ENCODE measurements around the gene ING5.
A peak's percentile ranks its signal among the peaks of the same experiment; 100 is the strongest.
"Not testable (repeated sequence)": the region's sequence is repeated elsewhere in the genome, so short reads cannot be mapped to it uniquely, and the experiment has no call there.

Gene ING5

GRCh38 chr2:241742320-241742939 lies 40.6 kb downstream of the ING5 start:
- DNase-seq, result no peak

GRCh38 chr2:241743008-241743407 lies 41.2 kb downstream of the ING5 start:
- not testable (repeated sequence) for DNase-seq

GRCh38 chr2:241743620-241744019 lies 41.8 kb downstream of the ING5 start:
- no peak for DNase-seq

- no peak for DNase-seq
These were observed 42.4 kb downstream of the ING5 start for GRCh38 chr2:241744028-241744754.

- no peak for DNase-seq
These were observed 43.4 kb downstream of the ING5 start for GRCh38 chr2:241745276-241745675.

- no peak for DNase-seq
These were observed 44.2 kb downstream of the ING5 start for GRCh38 chr2:241746084-241746483.

- no peak for DNase-seq
These were observed 46.8 kb downstream of the ING5 start for GRCh38 chr2:241748468-241749256.

- DNase-seq, result no peak
These were observed 48.4 kb downstream of the ING5 start for GRCh38 chr2:241750076-241750840.

GRCh38 chr2:241751152-241751551 lies 49.3 kb downstream of the ING5 start:
- DNase-seq, result no peak

GRCh38 chr2:241751776-241752175 lies 49.9 kb downstream of the ING5 start:
- DNase-seq, result no peak

- no peak for DNase-seq
These were observed 50.4 kb downstream of the ING5 start for GRCh38 chr2:241752253-241752652.

GRCh38 chr2:241752689-241753276 lies 50.9 kb downstream of the ING5 start:
- no peak for DNase-seq

GRCh38 chr2:241753493-241753892 lies 51.7 kb downstream of the ING5 start:
- no peak for DNase-seq

GRCh38 chr2:241754042-241754441 lies 52.2 kb downstream of the ING5 start:
- DNase-seq, result no peak

- no peak for DNase-seq
These were observed 53.3 kb downstream of the ING5 start for GRCh38 chr2:241755166-241755565.

- no peak for DNase-seq
These were observed 53.9 kb downstream of the ING5 start for GRCh38 chr2:241755777-241756176.

GRCh38 chr2:241759067-241759807 lies 57.4 kb downstream of the ING5 start:
- DNase-seq, result no peak

- DNase-seq, result not testable (repeated sequence)
These were observed 58.1 kb downstream of the ING5 start for GRCh38 chr2:241759893-241760292.

GRCh38 chr2:241760301-241760771 lies 58.5 kb downstream of the ING5 start:
- no peak for DNase-seq

- peak; percentile 15 for DNase-seq
These were observed 60.6 kb downstream of the ING5 start for GRCh38 chr2:241762321-241762932.

GRCh38 chr2:241762933-241763369 lies 61.1 kb downstream of the ING5 start:
- peak; percentile 76 for DNase-seq
